Nephron progenitor cell (in vitro differentiated cells): ENCODE results near the gene RPUSD4.

ENCODE experiments used
- DNase-seq: peaks from one replicate; pipeline ENCODE4 v3.0.0; 2021
- H3K27ac Mint-ChIP-seq: 2 replicates; pipeline ENCODE4 v1.8.0; 2021; ENCODE audit warnings: mild to moderate bottlenecking, moderate library complexity, mixed read lengths
- H3K27me3 Mint-ChIP-seq: 2 replicates; pipeline ENCODE4 v1.8.0; 2021; ENCODE audit warnings: mild to moderate bottlenecking, low read depth, mixed read lengths; ENCODE audit not compliant: poor library complexity
- H3K36me3 Mint-ChIP-seq: 2 replicates; pipeline ENCODE4 v1.8.0; 2021; ENCODE audit warnings: low read depth, mixed read lengths
- H3K4me1 Mint-ChIP-seq: 2 replicates; pipeline ENCODE4 v1.8.0; 2021; ENCODE audit warnings: mixed read lengths
- H3K4me3 Mint-ChIP-seq: 2 replicates; pipeline ENCODE4 v1.8.0; 2021; ENCODE audit warnings: mild to moderate bottlenecking, moderate library complexity, mixed read lengths
- H3K9me3 Mint-ChIP-seq: 2 replicates; pipeline ENCODE4 v1.8.0; 2021; ENCODE audit warnings: mild to moderate bottlenecking, moderate library complexity, mixed read lengths
- CTCF ChIP-seq: fragments of 200-600 bp; sonication (generic); IDR thresholded peaks from 2 replicates; pipeline ENCODE4 v1.5.0; 2021; ENCODE audit warnings: antibody characterized with exemption

The RPUSD4 gene

GRCh38 chr11:126229858-126230540 lies 18.5 kb upstream of the RPUSD4 start:
- no peak for DNase-seq
- peaks cover 18% of the 10 kb centered on the region for H3K9me3 Mint-ChIP-seq
- no peak overlapping the region for H3K27ac Mint-ChIP-seq
- no peaks in the 10 kb centered on the region for H3K4me1 Mint-ChIP-seq
- no peak for TF ChIP-seq CTCF
- peaks cover 37% of the 10 kb centered on the region for H3K36me3 Mint-ChIP-seq
- H3K27me3 Mint-ChIP-seq, result no peaks in the 10 kb centered on the region
- H3K4me3 Mint-ChIP-seq, result no peak overlapping the region

- no peak overlapping the region for H3K27ac Mint-ChIP-seq
- H3K4me3 Mint-ChIP-seq, result no peak overlapping the region
- no peaks in the 10 kb centered on the region for H3K27me3 Mint-ChIP-seq
- no peak for TF ChIP-seq CTCF
- peaks cover 53% of the 10 kb centered on the region for H3K36me3 Mint-ChIP-seq
- no peaks in the 10 kb centered on the region for H3K4me1 Mint-ChIP-seq
- peaks cover 24% of the 10 kb centered on the region for H3K9me3 Mint-ChIP-seq
- no peak for DNase-seq
Observed at GRCh38 chr11:126226334-126227084, 15.1 kb upstream of the RPUSD4 start.

- TF ChIP-seq CTCF, result no peak
- H3K27me3 Mint-ChIP-seq, result no peaks in the 10 kb centered on the region
- peaks cover 24% of the 10 kb centered on the region for H3K9me3 Mint-ChIP-seq
- H3K27ac Mint-ChIP-seq, result no peak overlapping the region
- no peak overlapping the region for H3K4me3 Mint-ChIP-seq
- DNase-seq, result no peak
- H3K4me1 Mint-ChIP-seq, result no peaks in the 10 kb centered on the region
- H3K36me3 Mint-ChIP-seq, result peaks cover 55% of the 10 kb centered on the region
Observed at GRCh38 chr11:126225295-126225665, 13.8 kb upstream of the RPUSD4 start.

- no peaks in the 10 kb centered on the region for H3K4me1 Mint-ChIP-seq
- no peaks in the 10 kb centered on the region for H3K27me3 Mint-ChIP-seq
- no peak for DNase-seq
- TF ChIP-seq CTCF, result no peak
- peaks cover 24% of the 10 kb centered on the region for H3K9me3 Mint-ChIP-seq
- peaks cover 55% of the 10 kb centered on the region for H3K36me3 Mint-ChIP-seq
- H3K27ac Mint-ChIP-seq, result no peak overlapping the region
- no peak overlapping the region for H3K4me3 Mint-ChIP-seq
Observed at GRCh38 chr11:126224647-126225294, 13.3 kb upstream of the RPUSD4 start.

GRCh38 chr11:126219547-126219946 lies 8.1 kb upstream of the RPUSD4 start:
- H3K4me1 Mint-ChIP-seq, result peaks cover 17% of the 10 kb centered on the region
- no peak for DNase-seq
- H3K36me3 Mint-ChIP-seq, result peaks cover 26% of the 10 kb centered on the region
- no peak overlapping the region for H3K27ac Mint-ChIP-seq
- TF ChIP-seq CTCF, result no peak
- H3K4me3 Mint-ChIP-seq, result no peak overlapping the region
- peaks cover 1% of the 10 kb centered on the region for H3K9me3 Mint-ChIP-seq
- H3K27me3 Mint-ChIP-seq, result no peaks in the 10 kb centered on the region
